HG03108 (cell line): Measurements from ENCODE around the gene SIDT2.

Experiments used
- ATAC-seq: cut with Tn5 transposase; IDR thresholded peaks from one replicate; pipeline ENCODE4 v1.9.1; 2021; ENCODE audit warnings: moderate library complexity; ENCODE audit not compliant: unreplicated experiment

Gene SIDT2

GRCh38 chr11:117187799-117188481 is 9.4 kb downstream of the SIDT2 start:
- ATAC-seq: no peak

- ATAC-seq: no peak
Observed at GRCh38 chr11:117188620-117189081, 10.1 kb downstream of the SIDT2 start.

- ATAC-seq: peak; percentile 62
Observed at GRCh38 chr11:117189191-117189940, 10.8 kb downstream of the SIDT2 start.

GRCh38 chr11:117189941-117190544 is 11.5 kb downstream of the SIDT2 start:
- no peak for ATAC-seq

- no peak for ATAC-seq
Observed at GRCh38 chr11:117191680-117192400, 13.3 kb downstream of the SIDT2 start.

- ATAC-seq: no peak
Observed at GRCh38 chr11:117192401-117192875, 13.9 kb downstream of the SIDT2 start.

GRCh38 chr11:117193130-117194020 is 14.8 kb downstream of the SIDT2 start:
- ATAC-seq: no peak

GRCh38 chr11:117194267-117194666 is 15.7 kb downstream of the SIDT2 start:
- no peak for ATAC-seq

GRCh38 chr11:117195258-117195657 is 16.7 kb downstream of the SIDT2 start:
- no peak for ATAC-seq

- ATAC-seq: no peak
Observed at GRCh38 chr11:117195761-117196160, 17.2 kb downstream of the SIDT2 start.

GRCh38 chr11:117197006-117197405 is 18.5 kb downstream of the SIDT2 start:
- no peak for ATAC-seq

- no peak for ATAC-seq
Observed at GRCh38 chr11:117197516-117198456, 19.2 kb downstream of the SIDT2 start.

GRCh38 chr11:117198613-117199012 is 20.1 kb downstream of the SIDT2 start:
- no peak for ATAC-seq

GRCh38 chr11:117199053-117199915 is 20.7 kb downstream of the SIDT2 start, which contains the start of gene TAGLN:
TSS of gene TAGLN (plus strand) at chr11:117199370. CDS start at chr11:117203014, 3,644 bp downstream.
- ATAC-seq: no peak

- no peak for ATAC-seq
Observed at GRCh38 chr11:117199916-117200812, 21.6 kb downstream of the SIDT2 start.

- no peak for ATAC-seq
Observed at GRCh38 chr11:117200813-117201657, 22.5 kb downstream of the SIDT2 start.
